ENCODE data around the gene GATAD2B. TPM values are rescaled to one million over a fixed set of nuclear protein-coding genes. Genes with fewer than 3 reads are reported as not detected.

The GATAD2B gene
- total RNA-seq, 1 donor = 11.6 TPM

DNA sequence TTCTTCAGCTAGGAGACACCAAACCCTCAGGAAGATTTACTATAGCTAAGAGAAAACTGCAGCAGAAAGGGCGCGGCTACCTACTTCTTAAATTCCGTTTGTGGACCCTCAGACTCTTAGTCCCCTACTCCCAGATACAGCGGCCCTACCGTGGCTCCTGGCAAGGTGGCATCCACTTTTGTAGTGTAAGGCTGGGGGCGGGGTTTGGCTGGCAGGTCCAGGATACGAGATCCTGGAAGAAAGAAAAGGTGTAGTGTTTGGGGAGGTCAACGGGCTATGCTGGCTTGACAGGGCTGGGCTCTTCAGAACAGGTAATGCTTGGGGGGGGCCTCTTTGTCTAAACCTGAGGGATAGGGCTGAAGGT lies 45.2 kb upstream of the GATAD2B start:
- H3K36me3 ChIP-seq (ENCODE audit: insufficient read depth, low read length) = peaks cover under 1% of the 10 kb centered on the region
- no peaks in the 10 kb centered on the region for H4K20me1 ChIP-seq (ENCODE audit: insufficient read depth, low read length)
- H2AFZ ChIP-seq (ENCODE audit: low read length) = peak overlapping the region; percentile 81
- peaks cover 7% of the 10 kb centered on the region for H3K79me2 ChIP-seq (ENCODE audit: insufficient read depth, low read length)
- no peak for DNase-seq (ENCODE audit: insufficient read length, low spot score, missing footprints)
- peaks cover 21% of the 10 kb centered on the region for H3K4me1 ChIP-seq (ENCODE audit: insufficient read depth, low read length)
- H3K4me2 ChIP-seq (ENCODE audit: insufficient read depth, low read length) = peak overlapping the region; percentile 84
- TF ChIP-seq, protein P1, sequence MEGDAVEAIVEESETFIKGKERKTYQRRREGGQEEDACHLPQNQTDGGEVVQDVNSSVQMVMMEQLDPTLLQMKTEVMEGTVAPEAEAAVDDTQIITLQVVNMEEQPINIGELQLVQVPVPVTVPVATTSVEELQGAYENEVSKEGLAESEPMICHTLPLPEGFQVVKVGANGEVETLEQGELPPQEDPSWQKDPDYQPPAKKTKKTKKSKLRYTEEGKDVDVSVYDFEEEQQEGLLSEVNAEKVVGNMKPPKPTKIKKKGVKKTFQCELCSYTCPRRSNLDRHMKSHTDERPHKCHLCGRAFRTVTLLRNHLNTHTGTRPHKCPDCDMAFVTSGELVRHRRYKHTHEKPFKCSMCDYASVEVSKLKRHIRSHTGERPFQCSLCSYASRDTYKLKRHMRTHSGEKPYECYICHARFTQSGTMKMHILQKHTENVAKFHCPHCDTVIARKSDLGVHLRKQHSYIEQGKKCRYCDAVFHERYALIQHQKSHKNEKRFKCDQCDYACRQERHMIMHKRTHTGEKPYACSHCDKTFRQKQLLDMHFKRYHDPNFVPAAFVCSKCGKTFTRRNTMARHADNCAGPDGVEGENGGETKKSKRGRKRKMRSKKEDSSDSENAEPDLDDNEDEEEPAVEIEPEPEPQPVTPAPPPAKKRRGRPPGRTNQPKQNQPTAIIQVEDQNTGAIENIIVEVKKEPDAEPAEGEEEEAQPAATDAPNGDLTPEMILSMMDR (IDR thresholded peaks at IDR 0.05; ENCODE audit: extremely low read depth, low read depth, low read length) = no peak
- H3K27me3 ChIP-seq (ENCODE audit: insufficient read depth, low read length) = no peaks in the 10 kb centered on the region
- no peak overlapping the region for H3K27ac ChIP-seq (ENCODE audit: low read depth, low read length)
- no peaks in the 10 kb centered on the region for H3K9me3 ChIP-seq (ENCODE audit: low read depth, low read length)
- H3K4me3 ChIP-seq (ENCODE audit: insufficient read depth, low read length) = peak overlapping the region; percentile 71

DNA sequence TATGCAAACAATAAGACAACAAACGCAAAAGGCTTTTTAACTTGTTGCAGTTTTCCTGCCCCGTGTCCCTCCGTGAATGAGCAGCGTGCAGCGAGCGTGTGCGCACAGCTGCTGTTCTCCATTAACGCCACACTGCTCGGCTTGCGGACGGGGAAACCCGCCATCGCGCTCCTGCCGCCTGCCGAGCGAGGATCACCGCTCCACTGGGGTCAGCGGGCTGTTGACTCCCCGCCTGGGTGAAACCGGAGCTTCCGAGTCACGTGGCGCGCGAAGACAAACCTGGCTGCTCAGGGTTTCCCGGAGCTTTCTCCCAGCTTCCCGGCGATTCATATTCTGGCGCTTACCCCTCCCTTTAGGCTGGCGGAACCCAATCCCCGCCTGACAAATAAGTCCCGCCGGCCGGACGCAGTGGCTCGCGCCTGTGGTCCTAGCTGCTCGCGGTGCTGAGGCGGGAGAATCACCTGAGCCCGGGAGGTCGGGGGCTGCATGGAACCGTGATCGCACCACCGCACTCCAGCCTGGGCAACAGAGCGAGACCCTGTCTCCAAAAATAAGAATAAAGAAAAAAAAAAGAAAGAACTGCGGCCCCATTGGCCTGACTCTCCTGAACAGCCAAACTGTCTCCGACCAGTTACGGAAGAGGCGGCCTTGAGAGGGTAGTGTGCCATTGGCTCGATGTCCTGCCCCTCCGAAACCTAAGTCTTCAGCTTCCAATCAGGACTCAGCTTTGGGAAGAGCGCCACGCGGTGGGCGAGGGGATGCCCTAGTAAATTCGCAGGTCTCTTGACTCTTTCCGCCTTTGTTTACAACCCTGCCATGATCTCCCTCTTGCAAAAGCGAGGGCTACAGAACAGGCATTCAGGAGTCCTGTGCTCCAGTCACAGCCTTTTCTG lies 44.6 kb upstream of the GATAD2B start, which contains the start of gene CREB3L4:
CREB3L4 (plus strand) TSS at position 796 of the 893 bp plus-strand sequence. CDS start 624 bp downstream, outside the sequence.
- Histone ChIP-seq H3K27me3 (ENCODE audit: insufficient read depth, low read length) (no peaks in the 10 kb centered on the region), H3K27ac (ENCODE audit: low read depth, low read length) (peak within 1 kb of the TSS; percentile 44), H3K4me1 (ENCODE audit: insufficient read depth, low read length) (peaks cover 28% of the 10 kb centered on the region), H3K79me2 (ENCODE audit: insufficient read depth, low read length) (peaks cover 14% of the 10 kb centered on the region), H3K9me3 (ENCODE audit: low read depth, low read length) (no peaks in the 10 kb centered on the region), H3K4me3 (ENCODE audit: insufficient read depth, low read length) (peak within 1 kb of the TSS; percentile 71), H3K36me3 (ENCODE audit: insufficient read depth, low read length) (no peaks in the 10 kb centered on the region), H3K4me2 (ENCODE audit: insufficient read depth, low read length) (peak within 1 kb of the TSS; percentile 84), H2AFZ (ENCODE audit: low read length) (peak within 1 kb of the TSS; percentile 81), H4K20me1 (ENCODE audit: insufficient read depth, low read length) (no peaks in the 10 kb centered on the region)
- TF ChIP-seq, protein P1 (IDR thresholded peaks at IDR 0.05; ENCODE audit: extremely low read depth, low read depth, low read length) = peak; percentile 50
- DNase-seq (ENCODE audit: insufficient read length, low spot score, missing footprints) = peak; percentile 98

DNA sequence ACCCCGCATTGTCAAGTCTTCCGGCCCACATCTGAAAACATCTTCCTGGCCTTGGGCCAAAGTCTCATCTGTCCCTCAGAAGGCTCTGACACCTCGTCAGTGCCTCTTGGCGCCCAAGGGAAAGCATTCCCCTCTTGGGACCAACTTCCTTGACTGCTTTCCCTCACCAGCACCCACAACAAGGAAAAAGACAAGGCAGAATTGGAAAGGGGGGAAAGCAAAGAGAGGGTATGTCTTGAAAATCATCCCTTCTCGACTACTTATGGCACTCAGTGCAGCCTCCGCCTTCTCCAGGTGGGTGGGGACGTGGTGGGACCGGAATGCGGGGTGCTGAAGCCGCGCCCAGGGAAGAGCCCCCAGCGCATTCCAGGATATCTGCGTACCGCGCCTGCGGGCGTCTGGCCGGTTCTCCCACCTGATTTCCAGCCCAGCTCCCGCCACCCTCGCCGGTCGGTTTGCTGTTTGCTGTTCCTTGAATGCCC lies 41.1 kb upstream of the GATAD2B start:
- TF ChIP-seq, protein P1 (IDR thresholded peaks at IDR 0.05; ENCODE audit: extremely low read depth, low read depth, low read length) = no peak
- H3K4me2 ChIP-seq (ENCODE audit: insufficient read depth, low read length) = peak overlapping the region; percentile 95
- H3K27me3 ChIP-seq (ENCODE audit: insufficient read depth, low read length) = no peaks in the 10 kb centered on the region
- no peaks in the 10 kb centered on the region for H4K20me1 ChIP-seq (ENCODE audit: insufficient read depth, low read length)
- H3K9me3 ChIP-seq (ENCODE audit: low read depth, low read length) = no peaks in the 10 kb centered on the region
- peak overlapping the region; percentile 68 for H2AFZ ChIP-seq (ENCODE audit: low read length)
- H3K4me1 ChIP-seq (ENCODE audit: insufficient read depth, low read length) = peaks cover 36% of the 10 kb centered on the region
- peaks cover 14% of the 10 kb centered on the region for H3K36me3 ChIP-seq (ENCODE audit: insufficient read depth, low read length)
- peak; percentile 88 for DNase-seq (ENCODE audit: insufficient read length, low spot score, missing footprints)
- peak overlapping the region; percentile 93 for H3K27ac ChIP-seq (ENCODE audit: low read depth, low read length)
- H3K4me3 ChIP-seq (ENCODE audit: insufficient read depth, low read length) = peak overlapping the region; percentile 93
- peaks cover 21% of the 10 kb centered on the region for H3K79me2 ChIP-seq (ENCODE audit: insufficient read depth, low read length)
